Fibroblast of villous mesenchyme (primary cell): ENCODE measurements around the gene FAT1. TPM values are rescaled to one million over a fixed set of nuclear protein-coding genes. Genes with fewer than 3 reads are reported as not detected.

Experiments used
- DNase-seq: peaks from one replicate; pipeline ENCODE4 v3.0.0-alpha.2; 2010; ENCODE audit warnings: low read depth
- H3K4me3 ChIP-seq: 2 replicates; pipeline ENCODE4 v1.5.1; 2011; ENCODE audit warnings: low read depth, mild to moderate bottlenecking, low read length
- total RNA-seq: library from RNA; depleted of rRNA; stranded (reverse); fragments of >200 nt; gene quantifications from 2 replicates; pipeline ENCODE4 v1.2.3, GENCODE V29; 2012
- TF ChIP-seq, protein P1 (sequence below): IDR thresholded peaks from 2 replicates; pipeline ENCODE4 v1.5.1; 2012; ENCODE audit warnings: low read depth, mild to moderate bottlenecking, low read length; ENCODE audit not compliant: insufficient read depth

The FAT1 gene
- total RNA-seq, 1 donor = 454 TPM

DNA sequence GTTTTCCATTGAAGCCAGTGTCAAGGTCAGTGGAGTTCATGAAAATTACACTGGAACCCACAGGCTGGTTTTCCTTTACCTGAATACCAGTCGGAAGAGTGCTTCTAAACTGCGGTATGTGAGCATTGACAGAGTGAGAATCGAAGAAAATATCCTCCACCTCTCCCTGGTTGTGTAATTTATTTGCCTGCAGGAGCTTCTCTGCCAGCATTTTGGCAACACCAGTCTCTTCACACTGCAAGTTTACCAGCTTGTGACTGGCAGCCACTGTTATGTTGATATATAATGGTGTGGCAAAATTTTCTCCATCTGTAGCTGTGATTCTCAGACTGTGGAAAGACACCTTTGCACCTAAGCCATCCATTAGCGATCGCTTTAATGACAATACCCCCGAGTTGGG is 16.1 kb downstream of the FAT1 start:
- no peak for DNase-seq
- no peak overlapping the region for H3K4me3 ChIP-seq
- TF ChIP-seq, protein P1, sequence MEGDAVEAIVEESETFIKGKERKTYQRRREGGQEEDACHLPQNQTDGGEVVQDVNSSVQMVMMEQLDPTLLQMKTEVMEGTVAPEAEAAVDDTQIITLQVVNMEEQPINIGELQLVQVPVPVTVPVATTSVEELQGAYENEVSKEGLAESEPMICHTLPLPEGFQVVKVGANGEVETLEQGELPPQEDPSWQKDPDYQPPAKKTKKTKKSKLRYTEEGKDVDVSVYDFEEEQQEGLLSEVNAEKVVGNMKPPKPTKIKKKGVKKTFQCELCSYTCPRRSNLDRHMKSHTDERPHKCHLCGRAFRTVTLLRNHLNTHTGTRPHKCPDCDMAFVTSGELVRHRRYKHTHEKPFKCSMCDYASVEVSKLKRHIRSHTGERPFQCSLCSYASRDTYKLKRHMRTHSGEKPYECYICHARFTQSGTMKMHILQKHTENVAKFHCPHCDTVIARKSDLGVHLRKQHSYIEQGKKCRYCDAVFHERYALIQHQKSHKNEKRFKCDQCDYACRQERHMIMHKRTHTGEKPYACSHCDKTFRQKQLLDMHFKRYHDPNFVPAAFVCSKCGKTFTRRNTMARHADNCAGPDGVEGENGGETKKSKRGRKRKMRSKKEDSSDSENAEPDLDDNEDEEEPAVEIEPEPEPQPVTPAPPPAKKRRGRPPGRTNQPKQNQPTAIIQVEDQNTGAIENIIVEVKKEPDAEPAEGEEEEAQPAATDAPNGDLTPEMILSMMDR = no peak

DNA sequence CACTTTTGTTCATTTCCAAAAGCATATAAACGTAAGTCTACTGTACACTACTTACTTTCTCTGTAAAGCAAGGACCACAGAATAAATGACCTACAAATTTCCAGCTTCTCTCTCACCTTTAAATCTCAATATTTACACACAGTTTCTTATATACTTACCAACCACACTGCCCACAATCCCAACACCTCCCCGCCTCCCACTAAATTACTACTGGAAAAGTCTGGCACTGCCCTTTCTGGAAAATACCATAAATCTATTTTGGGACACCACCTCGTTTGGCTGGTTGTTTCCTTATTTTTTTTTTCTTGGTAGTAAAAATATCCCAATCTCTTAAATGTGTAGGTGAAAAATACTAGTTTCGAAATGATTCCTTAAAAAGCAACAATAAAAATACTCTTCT is 19.6 kb downstream of the FAT1 start:
- TF ChIP-seq, protein P1 = no peak
- no peak overlapping the region for H3K4me3 ChIP-seq
- DNase-seq = no peak

DNA sequence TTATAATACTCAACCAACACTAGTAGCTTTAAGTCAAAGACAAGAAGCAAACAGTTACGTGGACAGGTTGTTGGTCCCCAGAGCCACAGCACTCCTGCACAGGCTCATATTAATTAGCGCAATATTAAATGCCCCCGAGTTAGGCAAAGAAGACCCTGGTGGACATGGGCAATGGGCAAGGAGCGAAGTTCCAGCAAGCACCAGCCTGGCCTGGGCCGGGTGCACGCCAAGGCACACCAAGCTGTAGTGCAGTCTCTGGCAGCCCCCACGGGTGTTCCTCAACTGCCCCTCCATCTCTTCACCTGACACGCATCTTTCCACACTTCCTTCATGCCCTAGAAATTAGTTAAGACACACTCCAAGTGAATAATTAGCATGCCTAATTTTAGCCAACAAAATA is 20.1 kb downstream of the FAT1 start:
- DNase-seq = no peak
- TF ChIP-seq, protein P1 = no peak
- no peak overlapping the region for H3K4me3 ChIP-seq

DNA sequence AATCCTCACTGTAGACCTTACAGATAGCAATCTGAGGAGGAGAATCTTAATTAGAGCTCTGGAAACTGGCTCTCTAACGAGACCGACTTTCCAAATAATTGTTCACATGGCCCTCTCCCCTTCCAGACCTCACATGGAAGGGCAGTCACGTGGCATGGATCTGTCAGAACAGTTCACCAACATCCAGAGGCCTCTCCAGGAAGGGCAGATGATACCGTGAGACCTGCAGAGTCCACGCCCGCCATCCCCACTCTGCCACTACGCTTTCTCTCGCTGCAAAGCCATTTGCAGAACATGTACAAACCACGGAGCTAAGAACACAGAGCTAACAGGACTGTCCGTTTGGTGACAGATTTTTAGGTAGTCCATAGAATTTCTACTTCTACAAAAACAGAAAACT is 20.7 kb downstream of the FAT1 start:
- no peak for DNase-seq
- H3K4me3 ChIP-seq = no peak overlapping the region
- TF ChIP-seq, protein P1 = no peak

DNA sequence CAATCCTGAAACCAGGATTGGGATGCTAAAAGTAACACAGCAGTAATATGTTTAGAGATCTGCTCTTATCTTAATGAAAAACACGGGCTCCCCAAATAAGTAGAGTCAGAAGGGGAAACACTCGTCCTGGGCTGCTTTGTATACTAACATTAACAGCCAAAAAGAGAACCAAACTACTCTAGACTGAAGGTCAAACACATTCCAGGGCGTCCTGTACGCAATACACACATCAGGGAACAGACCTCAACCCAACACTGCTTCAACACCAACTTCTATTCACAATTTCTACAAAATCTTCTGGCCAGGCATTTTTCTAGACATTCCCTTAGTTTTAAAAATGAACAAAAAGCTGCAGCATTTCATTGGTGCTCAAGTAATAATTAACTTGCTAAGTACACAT is 21.4 kb downstream of the FAT1 start:
- no peak for DNase-seq
- H3K4me3 ChIP-seq = no peak overlapping the region
- TF ChIP-seq, protein P1 = no peak

DNA sequence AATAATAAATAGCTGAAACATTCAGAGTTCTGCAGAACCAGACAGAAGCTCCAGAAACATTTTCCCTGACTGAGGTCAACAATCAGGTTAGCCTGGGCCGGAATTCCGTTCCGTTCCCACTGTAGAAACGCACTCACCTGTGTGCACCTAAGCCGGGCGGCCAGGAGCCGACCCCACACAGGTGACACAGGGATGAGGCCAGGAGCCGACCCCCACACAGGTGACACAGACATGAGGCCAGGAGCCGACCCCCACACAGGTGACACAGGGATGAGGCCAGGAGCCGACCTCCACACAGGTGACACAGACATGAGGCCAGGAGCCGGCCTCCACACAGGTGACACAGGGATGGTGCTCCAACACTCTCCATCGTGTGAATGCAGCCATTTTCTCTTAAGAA is 21.9 kb downstream of the FAT1 start:
- DNase-seq = no peak
- no peak overlapping the region for H3K4me3 ChIP-seq

DNA sequence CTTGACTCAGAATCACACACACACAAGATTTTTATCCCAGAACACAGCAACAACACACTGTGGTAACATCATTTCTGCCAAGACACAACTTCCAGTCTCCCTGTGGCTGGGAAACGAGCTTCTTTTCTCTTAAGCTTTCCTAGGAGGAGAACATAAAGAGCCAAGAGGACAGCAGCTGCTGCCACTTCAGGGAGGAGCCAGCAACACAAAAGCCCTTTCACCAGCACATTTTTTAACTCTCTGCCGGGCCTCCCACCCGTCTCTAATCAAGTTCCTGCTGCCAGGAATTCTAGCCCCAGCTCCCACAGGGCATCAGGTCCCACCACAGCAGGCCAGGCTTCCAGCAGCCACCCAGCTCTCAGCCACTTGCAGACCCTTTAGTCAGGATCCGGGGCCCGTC is 22.4 kb downstream of the FAT1 start:
- H3K4me3 ChIP-seq = no peak overlapping the region
- TF ChIP-seq, protein P1 = no peak
- peak; percentile 52 for DNase-seq

More for the DNA sequence above, 21.9 kb downstream of the FAT1 start:
- TF ChIP-seq, protein P1 = no peak
